Measurements from ENCODE around the gene RASL11A.
"Not testable (repeated sequence)": the region's sequence is repeated elsewhere in the genome, so short reads cannot be mapped to it uniquely, and the experiment has no call there.

The RASL11A gene

DNA sequence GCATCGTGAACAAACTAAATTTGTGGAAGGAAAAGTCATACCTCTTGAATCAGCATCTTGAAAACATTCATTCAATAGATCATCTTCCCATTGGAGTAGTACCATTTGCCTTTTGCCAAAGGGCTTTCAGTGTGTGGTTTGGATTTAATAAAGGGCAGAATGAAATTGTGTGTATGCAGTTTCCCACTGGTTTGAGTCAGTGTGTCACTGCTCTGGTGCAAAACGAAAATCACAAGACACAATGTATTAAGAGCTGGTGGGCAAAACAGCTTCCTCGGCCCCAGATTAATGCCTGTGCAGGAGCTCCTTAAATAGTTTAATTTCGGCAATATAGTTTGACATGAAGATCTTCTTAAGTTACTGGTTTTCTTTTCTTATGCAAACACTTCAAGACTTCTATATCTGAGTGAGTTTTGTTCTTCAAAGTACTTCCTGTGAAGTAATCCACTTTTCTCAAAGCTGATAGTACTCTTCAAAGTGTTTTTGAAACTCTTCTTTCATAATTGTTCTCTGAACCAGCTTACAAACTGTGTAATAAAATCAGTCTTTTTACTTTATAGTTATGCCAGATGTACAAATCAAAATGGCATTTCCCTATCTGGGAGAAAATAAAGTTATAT lies 32.1 kb downstream of the RASL11A start:
- DNase-seq, result no peak

DNA sequence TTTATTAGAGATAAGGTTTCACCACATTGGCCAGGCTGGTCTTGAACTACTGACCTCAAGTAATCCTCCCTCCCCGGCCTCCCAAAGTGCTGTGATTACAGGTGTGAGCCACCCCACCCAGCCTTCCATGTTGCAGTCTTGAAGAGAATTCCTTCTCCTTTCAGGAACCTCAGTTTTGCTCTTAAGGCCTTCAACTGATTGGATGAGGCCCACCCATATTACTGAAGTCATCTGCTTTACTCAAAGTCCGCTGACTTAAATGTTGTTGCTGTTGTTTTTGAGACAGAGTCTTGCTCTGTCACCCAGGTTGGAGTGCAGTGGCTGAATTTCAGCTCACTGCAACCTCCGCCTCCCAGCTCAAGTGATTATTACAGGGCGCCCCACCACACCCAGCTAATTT lies 33.5 kb downstream of the RASL11A start:
- no peak for DNase-seq

DNA sequence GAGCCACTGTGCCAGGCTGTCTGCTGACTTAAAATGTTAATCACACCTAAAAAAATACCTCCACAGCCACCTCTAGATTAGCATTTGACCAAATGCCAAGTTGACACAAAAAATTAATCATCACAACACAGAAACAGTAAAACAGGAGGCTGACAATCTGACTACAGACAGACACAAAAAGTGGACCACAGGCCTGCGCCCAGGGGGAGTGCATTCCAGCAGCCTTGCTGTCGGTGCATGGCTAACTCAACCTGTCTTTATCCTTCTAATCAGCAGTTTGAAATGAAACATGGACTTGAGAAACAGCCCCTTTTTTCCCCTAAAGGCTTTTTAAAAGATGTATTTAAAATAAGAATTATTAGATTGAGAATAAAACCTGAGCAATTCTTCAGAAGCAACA lies 34.0 kb downstream of the RASL11A start:
- no peak for DNase-seq

DNA sequence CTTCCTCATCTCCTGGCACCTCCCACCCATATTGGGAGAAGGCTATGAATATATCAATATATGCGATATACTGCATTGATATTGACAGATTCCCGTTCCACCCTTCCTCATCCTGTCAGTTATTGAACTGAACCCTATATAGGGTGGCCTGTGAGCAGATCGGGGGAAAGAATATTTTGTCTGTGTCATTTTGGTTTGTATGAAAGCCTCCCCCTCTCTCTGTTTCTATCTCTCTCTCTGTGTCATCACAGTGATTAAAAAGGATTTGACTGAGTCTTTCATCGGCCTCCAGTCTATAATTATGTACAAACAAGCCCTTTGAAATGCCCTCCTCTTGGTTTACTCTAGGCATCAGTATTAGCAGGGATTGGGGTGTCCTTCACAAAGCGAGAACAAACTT lies 35.7 kb downstream of the RASL11A start:
- DNase-seq, result no peak

DNA sequence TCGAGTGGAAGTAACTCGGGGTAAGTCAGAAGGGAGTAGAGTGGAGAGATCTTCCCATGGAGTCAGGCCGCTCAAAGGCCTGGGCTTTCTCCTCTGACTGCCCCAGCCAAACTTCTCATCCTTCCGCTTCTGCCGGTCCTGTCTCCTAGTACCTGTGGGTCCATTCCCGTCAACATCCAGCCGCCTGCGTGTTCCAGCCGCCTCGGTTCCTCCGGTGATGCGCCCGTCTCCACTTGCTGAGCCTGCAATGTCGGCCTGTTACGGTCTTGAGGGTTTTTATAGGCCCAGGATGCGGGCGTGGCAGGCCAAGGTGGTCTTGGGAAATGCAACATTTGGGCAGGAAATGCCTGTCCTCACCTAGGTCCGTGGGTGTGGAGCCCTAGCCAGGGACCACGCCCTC lies 38.3 kb downstream of the RASL11A start:
- DNase-seq, result no peak

DNA sequence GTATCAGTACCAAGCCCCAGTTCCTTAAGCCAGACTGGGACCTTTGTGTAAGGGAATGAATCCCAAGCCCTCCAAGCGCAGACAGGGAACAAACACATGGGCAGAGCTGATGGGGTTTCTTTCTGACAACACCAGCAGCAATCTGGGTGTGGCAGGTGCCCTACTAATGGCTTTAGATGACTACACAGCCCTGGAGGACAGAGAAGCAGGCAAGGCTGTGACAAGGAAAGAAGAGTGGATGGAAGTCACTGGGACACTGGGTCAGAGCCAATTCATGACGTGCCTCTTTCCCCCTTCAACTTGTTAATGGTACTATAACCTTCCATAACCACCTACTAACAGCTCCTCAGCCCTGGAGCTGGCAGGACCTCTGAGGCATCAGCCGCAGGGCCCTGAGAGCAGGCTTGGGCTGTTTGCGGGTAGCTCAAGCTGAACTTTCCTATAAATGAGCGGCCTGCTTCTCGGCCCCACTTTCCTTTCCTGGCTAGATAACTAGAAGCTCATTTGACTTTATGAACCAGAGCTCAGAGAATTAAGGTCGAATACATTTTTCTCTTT lies 38.9 kb downstream of the RASL11A start:
- no peak for DNase-seq

DNA sequence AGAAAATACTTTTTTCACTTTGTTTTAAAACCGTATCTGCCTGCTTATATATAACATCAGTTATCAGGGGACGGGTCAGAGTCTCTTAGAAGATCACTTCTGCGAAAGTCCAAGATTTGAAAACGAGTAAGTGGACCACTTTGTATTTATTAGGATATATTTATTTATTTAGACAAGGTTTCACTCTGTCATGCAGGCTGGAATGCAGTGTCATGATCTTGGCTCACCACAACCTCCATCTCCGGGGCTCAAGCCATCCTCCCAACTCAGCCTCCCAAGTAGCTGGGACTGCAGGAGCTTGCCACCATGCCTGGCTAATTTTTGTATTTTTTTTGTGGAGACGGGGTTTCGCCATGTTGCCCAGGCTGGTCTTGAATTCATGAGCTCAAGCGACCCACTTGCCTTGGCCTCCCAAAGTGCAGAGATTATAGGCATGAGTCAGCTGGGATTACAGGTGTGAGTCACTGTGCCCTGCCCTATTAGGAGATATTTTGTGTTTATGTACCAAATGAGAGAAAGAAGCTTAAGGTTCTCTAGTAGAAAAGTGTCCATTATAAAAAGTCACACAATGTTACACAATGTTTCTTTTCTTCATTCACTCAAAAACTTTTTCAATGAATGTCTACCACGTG lies 39.5 kb downstream of the RASL11A start:
- no peak for DNase-seq

DNA sequence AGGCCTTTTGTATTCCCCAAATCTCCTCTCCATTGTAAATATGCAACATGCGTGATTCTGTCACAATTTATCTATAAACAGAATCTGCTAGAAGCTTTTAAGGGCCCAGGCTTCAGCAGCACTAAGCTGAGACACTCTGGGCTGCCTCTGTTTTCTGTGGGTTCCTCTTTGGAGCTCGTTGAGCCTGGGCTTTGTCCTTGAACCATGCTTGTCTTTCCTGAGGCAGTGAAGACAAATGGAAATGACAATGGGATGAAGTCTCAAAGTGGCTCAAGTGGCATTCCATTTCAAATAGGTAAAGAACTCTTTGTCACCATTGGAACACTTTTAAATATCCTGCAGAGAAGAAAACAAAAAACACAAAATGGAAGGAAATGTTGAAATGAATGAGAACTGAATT lies 40.3 kb downstream of the RASL11A start:
- no peak for DNase-seq

DNA sequence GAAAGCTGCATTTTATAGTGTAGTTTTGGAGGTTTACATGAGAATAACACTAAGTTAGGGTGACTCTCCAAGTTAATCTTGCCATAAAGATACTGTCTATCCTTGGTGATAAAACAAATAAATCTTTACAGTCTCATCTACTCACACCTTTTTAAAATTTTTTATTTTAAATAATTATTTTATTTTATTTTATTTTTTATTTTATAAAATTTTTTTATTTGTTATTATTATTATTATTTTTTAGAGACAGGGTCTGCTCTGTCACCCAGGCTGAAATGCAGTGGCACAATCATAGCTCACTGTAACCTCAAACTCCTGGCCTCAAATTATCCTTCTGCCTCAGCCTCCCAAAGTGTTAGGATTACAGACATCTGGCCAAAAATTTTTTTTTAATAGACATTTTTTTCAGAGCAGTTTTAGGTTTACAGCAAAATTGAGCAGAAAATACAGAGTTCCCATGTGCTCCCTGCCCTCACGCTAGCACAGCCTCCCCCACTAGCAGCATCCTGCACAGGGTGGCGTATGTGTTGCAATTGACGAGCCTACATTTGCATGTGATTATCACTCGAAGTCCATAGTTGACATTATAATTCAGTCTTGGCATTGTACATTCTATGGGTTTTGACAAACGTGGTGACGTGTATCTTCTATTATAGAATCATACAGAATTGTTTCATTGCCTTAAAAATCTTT lies 41.0 kb downstream of the RASL11A start:
- no peak for DNase-seq

DNA sequence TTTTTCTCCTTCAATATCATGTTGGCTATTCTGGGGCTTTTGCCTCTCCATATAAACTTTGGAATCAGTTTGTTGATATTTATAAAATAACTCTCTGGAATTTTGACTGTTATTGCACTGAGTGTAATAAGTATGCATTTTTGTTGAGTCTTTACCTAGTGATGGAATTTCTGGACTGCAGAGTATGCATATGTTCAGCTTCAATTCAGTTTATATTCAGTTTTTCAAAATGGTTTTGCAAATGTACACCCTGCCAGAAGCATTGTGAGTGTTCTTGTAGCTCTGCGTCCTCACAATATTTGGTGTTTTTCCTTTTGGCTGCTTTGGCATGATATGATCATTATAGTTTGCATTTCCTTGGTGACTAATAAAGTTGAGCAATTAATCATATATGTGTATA lies 43.1 kb downstream of the RASL11A start:
- DNase-seq, result no peak

DNA sequence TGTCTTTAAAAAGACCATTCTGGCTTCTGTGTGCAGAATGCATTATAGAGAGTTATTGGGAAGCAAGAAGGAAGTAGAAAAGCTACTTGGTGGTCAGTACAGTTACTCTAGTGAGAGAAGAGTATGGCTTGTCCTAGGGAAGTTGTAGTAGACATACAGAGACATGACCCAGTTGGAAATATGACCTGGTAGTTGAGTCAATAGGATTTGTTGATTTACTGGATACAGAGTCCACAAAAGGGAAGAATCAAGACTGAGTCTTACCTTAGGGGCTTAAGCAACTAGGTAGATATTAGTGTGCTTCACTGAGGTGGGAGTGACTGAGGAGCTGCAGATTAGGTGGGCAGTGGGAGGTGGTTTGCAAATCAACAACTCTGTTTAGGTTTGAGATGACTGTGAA lies 48.8 kb downstream of the RASL11A start:
- DNase-seq, result no peak

DNA sequence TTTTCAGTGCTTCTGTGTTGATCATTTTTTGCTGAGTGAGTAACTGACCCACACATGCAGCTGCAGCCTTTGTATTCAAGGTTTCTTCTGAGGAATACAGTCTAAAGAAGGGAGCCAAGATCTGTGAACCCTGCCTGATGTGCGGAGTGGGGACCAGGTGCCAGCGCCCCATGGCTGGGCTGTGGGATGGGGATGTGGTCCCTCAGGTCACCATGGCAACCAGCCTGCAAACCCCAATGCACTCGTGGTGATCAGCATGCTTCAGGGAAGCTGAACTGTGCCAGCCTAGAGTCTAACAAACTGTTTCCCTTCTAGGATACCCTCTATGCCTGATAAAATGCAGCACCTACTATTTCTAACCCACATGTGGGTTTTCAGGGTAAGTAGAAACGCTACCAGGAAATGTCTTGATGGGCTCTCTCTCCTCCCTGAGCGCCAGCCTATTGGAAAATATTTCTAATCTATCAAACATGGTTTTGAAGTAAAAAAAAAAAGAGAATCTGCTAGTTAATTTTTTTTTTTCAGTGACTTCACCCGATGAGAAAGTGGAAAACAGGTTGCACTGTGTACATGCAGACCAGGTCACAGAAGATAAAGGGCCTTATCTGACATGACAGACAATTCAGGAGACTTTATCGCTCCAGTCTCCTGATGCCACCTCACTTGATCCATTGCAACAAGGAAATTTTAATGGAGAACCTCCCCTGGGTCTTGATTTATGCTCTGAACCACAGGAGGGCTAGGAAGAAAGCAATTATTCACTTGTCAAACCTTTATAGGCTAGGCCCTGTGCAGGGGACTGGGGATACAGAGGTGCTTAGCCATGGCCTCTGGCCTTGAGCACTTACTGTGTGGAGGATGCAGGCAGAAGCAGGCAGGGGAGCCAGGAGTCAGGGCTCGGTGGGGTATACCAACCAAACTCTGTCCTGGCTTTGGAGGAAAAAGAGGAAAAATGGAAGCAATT lies 51.1 kb downstream of the RASL11A start:
- DNase-seq, result no peak

DNA sequence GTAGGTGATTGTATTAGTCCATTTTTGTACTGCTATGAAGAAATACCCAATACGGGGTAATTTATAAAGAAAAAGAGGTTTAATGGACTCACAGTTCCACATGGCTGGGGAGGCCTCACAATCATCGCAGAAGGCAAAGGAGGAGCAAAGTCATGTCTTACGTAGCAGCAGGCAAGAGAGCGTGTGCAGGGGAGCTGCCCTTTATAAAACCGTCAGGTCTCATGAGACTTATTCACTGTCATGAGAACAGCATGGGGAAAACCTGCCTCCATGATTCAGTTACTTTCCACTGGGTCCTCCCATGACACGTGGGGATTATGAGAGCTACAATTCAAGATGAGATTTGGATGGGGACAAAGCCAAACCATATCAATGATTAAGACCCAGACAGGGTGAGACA lies 51.8 kb downstream of the RASL11A start:
- DNase-seq, result not testable (repeated sequence)
